Mucosa of gallbladder (tissue), 1 donor: ENCODE results near the gene SRMS. TPM values are rescaled to one million over a fixed set of nuclear protein-coding genes. Genes with fewer than 3 reads are reported as not detected.
"Not testable (repeated sequence)": the region's sequence is repeated elsewhere in the genome, so short reads cannot be mapped to it uniquely, and the experiment has no call there.

Source experiments
- DNase-seq: peaks from one replicate; pipeline ENCODE4 v3.0.0-alpha.2; 2020; ENCODE audit warnings: low spot score
- total RNA-seq: library from RNA; stranded (reverse); gene quantifications from one replicate; pipeline ENCODE4 v1.2.1, GENCODE V29; 2021
- donor health status: DM: no; HTN: no; CAD: no.

SRMS gene
- total RNA-seq, 1 donor from 2014 or later = not detected

DNA sequence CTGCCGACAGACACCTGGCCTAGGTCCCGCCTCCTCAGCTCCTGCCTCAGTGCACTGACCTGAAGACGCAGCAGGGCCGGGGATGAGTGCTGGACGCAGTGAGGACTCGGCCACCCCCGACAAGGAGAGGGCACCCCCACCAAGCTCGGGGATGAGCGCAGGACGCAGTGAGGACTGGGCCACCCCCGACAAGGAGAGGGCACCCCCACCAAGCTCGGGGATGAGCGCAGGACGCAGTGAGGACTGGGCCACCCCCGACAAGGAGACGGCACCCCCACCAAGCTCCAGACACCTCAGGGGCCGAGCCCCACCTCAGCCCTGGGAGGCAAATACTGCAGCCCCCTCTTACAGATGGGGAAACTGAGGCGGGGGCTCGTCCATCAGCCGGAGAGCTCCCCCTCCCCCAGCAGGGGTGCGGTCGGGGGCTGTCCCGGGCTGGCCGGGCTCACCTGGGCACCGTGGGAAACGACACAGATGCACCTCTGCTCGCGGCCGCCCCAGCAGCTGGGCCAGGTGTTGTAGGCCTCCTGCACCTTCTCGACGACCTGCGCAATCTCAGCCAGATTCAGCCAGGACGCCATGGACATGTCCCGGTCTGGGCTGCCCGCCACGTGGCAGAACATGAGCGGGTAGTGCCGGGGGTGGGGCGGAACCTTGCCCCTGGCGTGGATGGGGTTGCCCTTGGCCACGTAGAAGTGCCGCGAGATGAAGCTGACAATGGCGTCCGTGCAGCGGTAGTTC, 19.0 kb upstream of the SRMS start:
- no peak for DNase-seq

DNA sequence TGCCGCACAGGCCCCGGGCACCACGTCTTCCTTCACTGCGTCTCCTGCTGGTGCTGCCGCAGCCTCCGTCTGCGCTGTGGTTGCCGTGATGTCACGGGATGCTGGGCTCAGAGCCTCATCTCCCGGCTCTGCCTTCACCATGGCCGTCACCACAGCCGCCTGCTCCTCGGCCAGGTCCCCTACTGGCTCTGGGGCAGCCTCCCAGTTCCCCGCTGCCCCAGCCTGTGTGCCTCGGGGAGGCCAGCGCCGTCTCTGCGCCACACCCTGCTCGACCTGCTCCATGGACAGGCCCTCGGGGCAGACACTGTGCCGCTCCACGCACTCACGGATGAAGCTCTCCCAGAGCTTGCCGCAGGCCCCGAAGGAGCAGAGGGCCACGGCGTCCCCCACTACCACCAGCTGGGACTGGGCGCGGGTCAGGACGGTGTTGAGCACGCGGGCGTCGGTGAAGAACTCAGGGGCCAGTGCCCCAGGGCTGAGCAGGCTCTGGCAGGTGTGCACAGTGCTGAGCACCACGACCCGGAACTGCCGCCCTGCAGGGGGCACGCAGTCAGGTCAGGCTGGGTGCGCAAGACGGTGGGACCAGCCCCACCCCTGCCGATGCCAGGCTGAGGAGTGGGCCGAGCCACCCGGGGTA, 18.3 kb upstream of the SRMS start:
- no peak for DNase-seq

DNA sequence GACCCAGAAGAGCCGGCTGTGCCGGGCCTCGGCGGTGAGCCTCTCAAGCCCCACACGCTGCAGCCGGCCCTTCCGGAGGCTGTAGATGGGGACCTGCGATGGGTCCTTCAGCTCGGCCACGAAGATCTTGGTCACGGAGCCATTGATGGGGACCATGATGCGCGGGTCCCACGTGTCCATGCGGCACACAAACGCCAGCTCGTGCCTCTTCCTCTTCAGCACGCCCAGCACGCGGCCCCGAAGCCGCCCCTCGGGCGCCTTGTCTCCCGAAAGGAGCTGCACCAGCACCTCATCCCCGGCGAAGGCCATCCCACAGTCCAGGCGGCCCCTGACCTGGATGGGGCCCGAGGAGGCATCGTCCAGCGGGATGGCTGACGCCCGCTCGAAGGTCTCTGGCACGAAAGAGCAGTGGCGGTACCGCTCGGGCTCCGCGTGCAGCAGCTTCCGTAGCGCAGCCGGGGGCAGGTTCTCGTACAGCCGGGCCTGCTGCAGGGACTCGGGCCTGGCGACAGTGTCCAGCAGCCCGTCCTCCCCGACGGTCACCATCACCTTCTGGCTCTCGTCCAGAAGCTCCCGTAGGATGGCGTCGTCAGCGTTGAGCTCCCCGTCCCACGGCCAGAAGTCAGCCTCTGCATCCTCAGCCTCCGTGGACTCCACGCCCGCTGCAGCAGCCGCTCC, 17.6 kb upstream of the SRMS start:
- DNase-seq = no peak

DNA sequence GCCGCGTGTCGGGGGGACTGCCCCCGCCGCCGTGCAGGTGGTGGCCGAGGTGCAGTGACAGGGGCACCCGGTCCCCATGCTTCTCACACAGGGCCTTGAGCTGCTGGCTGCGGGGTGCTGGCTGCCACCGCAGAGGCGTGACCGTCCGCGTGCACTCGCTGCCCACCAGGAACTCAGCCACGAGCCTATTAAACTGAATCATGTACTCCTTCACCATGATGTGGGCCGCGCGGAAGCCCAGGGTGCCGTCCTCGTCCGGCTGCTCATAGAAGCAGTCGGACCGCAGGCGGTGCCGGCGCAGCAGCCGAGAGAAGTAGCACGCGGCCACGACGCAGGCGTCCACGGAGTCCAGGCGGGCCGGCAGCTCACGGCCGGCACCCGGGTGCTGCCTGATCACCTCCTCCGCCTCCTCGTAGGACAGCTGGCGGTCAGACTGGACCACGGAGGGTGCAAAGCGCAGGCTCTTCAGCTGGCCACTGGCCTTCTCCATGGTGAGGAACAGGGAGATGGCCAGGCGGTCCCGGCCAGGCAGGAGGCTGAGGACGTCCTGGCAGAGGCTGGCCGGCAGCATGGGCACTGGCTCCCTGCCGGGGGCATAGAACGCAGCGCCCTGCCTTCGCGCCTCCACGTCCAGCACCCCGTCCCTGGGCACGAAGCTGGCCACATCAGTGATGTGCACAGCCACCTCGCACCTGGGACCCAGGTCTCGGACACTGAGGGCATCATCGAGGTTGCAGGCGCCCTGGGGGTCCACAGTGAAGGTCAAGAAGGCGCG, 16.7 kb upstream of the SRMS start:
- DNase-seq = no peak

GRCh38 chr20:63563225-63563935, 15.8 kb upstream of the SRMS start:
- DNase-seq = no peak

GRCh38 chr20:63562461-63563224, 15.1 kb upstream of the SRMS start:
- DNase-seq = no peak

GRCh38 chr20:63561624-63562396, 14.3 kb upstream of the SRMS start:
- DNase-seq = no peak

- DNase-seq = no peak
Measured at GRCh38 chr20:63560856-63561609, 13.5 kb upstream of the SRMS start.

DNA sequence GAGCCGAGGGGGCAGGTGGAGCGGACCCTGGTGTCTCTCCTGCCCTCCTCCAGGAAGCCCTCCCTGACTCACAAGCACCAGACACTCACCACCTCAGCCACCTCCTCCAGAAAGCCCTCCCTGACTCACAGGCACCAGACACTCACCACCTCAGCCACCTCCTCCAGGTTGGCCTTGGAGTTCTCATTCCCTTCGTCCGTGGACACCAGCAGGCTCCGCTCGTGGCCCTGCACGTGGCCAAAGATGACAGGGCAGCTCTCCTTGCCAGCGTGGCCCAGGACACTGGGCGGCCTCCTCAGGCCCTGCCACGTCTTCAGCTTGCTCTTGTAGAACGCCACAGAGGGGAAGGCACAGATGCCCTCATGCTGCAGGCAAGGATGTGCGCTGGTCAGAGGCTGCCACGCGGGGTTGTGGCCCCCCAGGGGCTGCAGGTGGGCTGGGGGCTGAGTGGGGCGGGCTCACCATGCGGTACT, 12.8 kb upstream of the SRMS start:
- DNase-seq = no peak

GRCh38 chr20:63559485-63560332, 12.2 kb upstream of the SRMS start:
- not testable (repeated sequence) for DNase-seq

DNA sequence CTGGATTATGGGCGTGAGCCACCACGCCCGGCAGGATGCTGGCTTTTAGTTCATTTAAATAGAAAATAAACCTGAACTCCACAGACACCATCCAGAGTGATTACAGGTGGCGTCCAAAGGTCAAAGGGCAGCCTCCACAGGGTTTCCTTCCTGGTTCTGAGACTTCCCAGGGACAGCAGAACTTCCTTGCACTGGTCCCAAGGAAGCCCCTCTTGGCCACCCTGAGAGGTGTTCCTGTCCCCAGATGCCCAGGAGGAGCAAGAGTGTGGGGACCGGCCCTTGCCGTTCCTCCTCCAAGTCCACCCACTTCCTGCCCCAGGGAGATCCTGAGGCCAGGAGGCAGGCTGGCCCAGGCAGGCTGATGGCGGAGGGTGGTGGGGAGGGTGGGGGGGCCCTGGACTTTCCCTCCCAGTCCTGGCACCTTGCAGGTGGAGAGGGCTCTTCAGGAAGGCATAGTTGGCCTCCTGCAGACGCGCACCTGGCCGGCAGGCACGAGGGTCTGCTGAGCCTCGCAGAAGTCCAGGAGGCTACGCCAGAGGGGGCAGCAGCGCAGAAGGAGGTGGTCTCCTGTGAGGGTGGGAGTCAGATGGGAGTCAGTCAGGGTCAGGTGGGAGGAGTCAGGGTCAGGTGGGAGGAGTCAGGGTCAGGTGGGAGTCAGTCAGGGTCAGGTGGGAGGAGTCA, 11.4 kb upstream of the SRMS start:
- no peak for DNase-seq

GRCh38 chr20:63557481-63557891, 9.9 kb upstream of the SRMS start:
- DNase-seq = no peak

GRCh38 chr20:63556873-63557478, 9.4 kb upstream of the SRMS start:
- no peak for DNase-seq

GRCh38 chr20:63555661-63556381, 8.3 kb upstream of the SRMS start:
- no peak for DNase-seq

DNA sequence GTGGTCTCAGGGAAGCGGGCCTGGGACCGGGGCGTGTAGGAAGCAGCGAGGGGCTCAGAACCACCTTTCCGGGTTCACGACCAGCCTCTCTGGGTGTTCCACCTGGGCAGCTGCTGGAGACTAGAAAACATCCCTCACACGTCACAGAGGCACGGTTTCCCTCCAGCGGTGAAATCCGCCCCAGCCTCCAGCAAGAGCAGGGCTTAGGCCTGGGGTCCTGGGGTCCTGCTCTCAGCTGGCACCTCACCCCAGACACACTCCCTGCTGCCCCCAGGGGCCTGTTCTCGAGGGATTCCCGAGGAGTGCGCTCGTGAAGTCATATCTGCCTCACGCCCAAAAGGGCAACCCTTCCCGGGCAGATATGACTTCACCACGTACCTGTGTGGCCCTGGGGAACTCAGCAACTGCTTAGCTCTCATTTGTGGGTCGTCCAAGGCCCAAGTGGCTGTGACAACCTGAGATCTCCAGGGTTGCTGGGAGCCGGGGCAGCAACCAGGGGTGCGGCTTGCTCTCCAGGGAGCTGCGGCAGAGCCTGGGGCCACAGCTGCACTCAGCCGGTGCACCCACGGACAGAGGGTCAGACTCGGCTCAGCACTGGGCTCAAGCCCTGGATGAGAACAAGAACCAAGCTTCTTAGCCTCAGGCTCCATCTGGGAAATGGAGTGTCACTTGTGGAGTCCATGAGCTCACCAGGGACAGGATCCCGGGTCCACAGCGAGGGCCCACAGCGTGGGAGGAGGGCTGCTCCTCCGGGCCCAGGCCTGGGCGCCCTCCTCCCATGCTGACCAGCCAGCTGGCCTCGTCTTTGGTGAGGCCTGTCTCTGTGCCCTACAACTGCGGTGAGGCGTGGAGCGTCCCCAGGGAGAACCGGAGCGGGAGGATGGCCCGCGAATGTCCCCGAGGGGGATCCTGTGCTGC, 7.1 kb upstream of the SRMS start:
- DNase-seq = no peak
